ENCODE measurements around the gene SLC9A1.

DNA sequence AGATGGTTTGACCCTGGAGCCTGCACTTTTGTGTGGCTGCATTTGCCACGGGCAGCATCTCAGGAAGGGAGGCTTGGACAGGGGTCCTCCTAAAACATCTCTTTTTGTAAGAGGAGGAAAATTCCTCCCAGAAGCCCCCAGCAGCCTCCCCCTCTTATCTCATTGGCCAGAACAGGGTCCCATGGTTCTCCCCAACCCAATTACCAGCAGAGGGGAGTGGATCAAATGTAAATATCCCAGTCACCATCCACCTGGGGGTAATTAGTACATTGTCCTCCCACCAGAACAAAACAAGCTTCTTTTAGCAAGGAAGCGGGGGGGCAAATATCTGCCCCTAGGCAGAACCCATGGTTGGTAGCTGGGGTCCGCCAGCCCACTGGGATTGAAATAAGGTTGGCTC, 97.5 kb downstream of the SLC9A1 start:
- TF ChIP-seq, protein P1, sequence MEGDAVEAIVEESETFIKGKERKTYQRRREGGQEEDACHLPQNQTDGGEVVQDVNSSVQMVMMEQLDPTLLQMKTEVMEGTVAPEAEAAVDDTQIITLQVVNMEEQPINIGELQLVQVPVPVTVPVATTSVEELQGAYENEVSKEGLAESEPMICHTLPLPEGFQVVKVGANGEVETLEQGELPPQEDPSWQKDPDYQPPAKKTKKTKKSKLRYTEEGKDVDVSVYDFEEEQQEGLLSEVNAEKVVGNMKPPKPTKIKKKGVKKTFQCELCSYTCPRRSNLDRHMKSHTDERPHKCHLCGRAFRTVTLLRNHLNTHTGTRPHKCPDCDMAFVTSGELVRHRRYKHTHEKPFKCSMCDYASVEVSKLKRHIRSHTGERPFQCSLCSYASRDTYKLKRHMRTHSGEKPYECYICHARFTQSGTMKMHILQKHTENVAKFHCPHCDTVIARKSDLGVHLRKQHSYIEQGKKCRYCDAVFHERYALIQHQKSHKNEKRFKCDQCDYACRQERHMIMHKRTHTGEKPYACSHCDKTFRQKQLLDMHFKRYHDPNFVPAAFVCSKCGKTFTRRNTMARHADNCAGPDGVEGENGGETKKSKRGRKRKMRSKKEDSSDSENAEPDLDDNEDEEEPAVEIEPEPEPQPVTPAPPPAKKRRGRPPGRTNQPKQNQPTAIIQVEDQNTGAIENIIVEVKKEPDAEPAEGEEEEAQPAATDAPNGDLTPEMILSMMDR (IDR thresholded peaks at IDR 0.05) = no peak
- no peak for TF ChIP-seq POLR2A (IDR thresholded peaks at IDR 0.05)

Measured in upper lobe of left lung (tissue), 4 donors.